Measurements from ENCODE around the gene CSN2.
A peak's percentile ranks its signal among the peaks of the same experiment; 100 is the strongest.

CSN2 gene

DNA sequence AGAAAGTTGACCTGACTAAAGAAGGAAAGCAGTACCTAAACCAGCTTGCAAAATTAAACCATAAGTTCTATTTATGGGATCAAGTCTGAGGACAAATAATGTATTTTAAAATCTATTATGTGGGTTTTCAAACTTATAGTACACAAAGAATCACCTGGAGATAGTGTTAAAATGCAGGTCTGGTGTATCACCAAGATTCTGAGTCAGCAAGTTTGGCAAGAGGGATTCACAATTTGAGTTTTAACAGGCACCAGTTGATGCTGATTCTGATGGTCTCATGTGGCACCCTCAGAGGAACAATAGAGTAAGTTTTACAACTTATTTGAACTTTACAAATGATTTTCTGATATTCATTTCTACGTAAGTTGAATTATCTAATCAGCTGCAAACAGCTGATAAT, 21.1 kb upstream of the CSN2 start:
- Histone ChIP-seq H3K9ac (ENCODE audit: insufficient read length) (no peak overlapping the region), H3K4me3 (no peak overlapping the region), H3K9me3 (ENCODE audit: low read depth, low read length) (no peaks in the 10 kb centered on the region), H3K27ac (no peak overlapping the region), H3K36me3 (ENCODE audit: insufficient read depth, low read length) (no peaks in the 10 kb centered on the region)
- TF ChIP-seq EZH2 (IDR thresholded peaks at IDR 0.05), result no peak
- no peak for TF ChIP-seq FOXP2 (optimal IDR thresholded peaks at IDR 0.05; ENCODE audit: control extremely low read depth, extremely low read length, insufficient read depth)
- no peak for TF ChIP-seq POLR2AphosphoS5 (IDR thresholded peaks at IDR 0.05; ENCODE audit: borderline replicate concordance, low read depth, low read length)
- DNase-seq (ENCODE audit: low read depth, low spot score), result no peak

DNA sequence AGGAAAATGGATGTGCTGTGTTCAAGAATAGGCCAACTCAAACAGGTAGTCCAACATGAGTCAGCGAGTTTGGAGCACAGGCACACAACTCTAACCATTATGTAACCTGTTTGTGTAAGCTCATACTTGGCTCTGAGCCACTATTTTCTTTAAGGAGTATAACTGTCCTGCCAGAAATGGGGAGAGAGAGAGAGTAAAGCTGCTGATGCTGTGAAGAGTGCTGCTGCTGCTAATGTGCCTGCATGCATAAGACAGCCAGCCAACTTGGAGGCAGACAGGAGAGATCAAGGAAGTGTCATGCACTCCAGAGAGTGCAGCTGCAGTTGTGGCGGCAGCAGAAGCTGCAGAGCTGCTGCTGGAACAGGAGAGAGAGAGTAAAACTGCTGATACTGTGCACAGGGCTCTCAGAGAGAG, 18.5 kb upstream of the CSN2 start:
- TF ChIP-seq POLR2AphosphoS5 (IDR thresholded peaks at IDR 0.05; ENCODE audit: borderline replicate concordance, low read depth, low read length) (no peak), FOXP2 (optimal IDR thresholded peaks at IDR 0.05; ENCODE audit: control extremely low read depth, extremely low read length, insufficient read depth) (no peak), EZH2 (IDR thresholded peaks at IDR 0.05) (no peak)
- no peak overlapping the region for H3K9ac ChIP-seq (ENCODE audit: insufficient read length)
- no peak overlapping the region for H3K27ac ChIP-seq
- no peak overlapping the region for H3K4me3 ChIP-seq
- no peaks in the 10 kb centered on the region for H3K9me3 ChIP-seq (ENCODE audit: low read depth, low read length)
- H3K36me3 ChIP-seq (ENCODE audit: insufficient read depth, low read length), result no peaks in the 10 kb centered on the region
- no peak for DNase-seq (ENCODE audit: low read depth, low spot score)

DNA sequence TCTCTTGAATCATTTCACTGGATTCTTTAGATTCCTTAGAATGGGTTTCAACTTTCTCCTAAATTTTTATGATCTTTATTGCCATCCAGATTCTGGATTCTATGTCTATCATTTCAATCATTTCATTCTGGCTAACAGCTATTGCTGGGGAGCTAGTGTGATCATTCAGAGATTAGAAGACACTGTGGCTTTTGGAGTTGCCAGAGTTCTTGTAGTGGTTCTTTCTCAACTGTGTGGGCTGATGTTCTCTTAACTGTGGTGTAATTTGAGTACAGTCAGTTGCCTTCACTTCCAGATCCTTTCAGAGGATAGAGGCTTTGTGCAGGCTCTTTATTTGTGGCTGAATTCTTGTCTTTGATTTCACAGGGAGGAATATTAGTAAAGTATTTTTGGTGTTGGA, 12.1 kb upstream of the CSN2 start:
- no peak for DNase-seq (ENCODE audit: low read depth, low spot score)
- no peak overlapping the region for H3K9ac ChIP-seq (ENCODE audit: insufficient read length)
- no peak overlapping the region for H3K27ac ChIP-seq
- H3K9me3 ChIP-seq (ENCODE audit: low read depth, low read length), result no peaks in the 10 kb centered on the region
- H3K36me3 ChIP-seq (ENCODE audit: insufficient read depth, low read length), result no peaks in the 10 kb centered on the region
- no peak for TF ChIP-seq EZH2 (IDR thresholded peaks at IDR 0.05)
- no peak overlapping the region for H3K4me3 ChIP-seq

- no peak overlapping the region for H3K9ac ChIP-seq (ENCODE audit: insufficient read length)
- no peak overlapping the region for H3K4me3 ChIP-seq
- peak; percentile 44 for DNase-seq (ENCODE audit: low read depth, low spot score)
- no peaks in the 10 kb centered on the region for H3K36me3 ChIP-seq (ENCODE audit: insufficient read depth, low read length)
- H3K27ac ChIP-seq, result peak overlapping the region; percentile 46; the same call in 1 of the 2 replicates
- no peaks in the 10 kb centered on the region for H3K9me3 ChIP-seq (ENCODE audit: low read depth, low read length)
- TF ChIP-seq POLR2AphosphoS5 (IDR thresholded peaks at IDR 0.05; ENCODE audit: borderline replicate concordance, low read depth, low read length), result no peak
Measured at GRCh38 chr4:69974631-69975030, 9.1 kb upstream of the CSN2 start.

- no peak for DNase-seq (ENCODE audit: low read depth, low spot score)
- no peak overlapping the region for H3K9ac ChIP-seq (ENCODE audit: insufficient read length)
- no peak for TF ChIP-seq EZH2 (IDR thresholded peaks at IDR 0.05)
- TF ChIP-seq POLR2AphosphoS5 (IDR thresholded peaks at IDR 0.05; ENCODE audit: borderline replicate concordance, low read depth, low read length), result no peak
- TF ChIP-seq FOXP2 (optimal IDR thresholded peaks at IDR 0.05; ENCODE audit: control extremely low read depth, extremely low read length, insufficient read depth), result no peak
- no peaks in the 10 kb centered on the region for H3K36me3 ChIP-seq (ENCODE audit: insufficient read depth, low read length)
- H3K27ac ChIP-seq, result no peak overlapping the region
- no peak overlapping the region for H3K4me3 ChIP-seq
- no peaks in the 10 kb centered on the region for H3K9me3 ChIP-seq (ENCODE audit: low read depth, low read length)
Measured at GRCh38 chr4:69970071-69970470, 4.5 kb upstream of the CSN2 start.

DNA sequence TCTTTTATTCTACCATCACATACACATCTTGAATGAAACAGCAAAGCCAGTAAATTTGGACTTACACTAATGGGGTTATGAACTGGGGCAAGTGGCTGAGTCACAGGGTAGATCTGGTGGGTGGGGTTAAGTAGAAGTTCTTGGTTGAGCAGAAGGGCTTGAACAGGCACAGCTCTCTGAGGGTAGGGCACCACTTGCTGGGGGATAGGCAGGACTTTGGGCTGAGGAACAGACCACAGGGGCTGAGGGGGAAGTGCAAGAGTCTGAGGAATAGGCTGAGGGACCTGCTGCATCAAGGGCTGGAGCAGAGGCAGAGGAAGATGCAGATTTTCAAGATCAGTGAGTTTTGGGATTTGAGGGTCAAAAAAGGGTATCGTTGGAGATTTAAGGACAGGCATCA, 8.3 kb downstream of the CSN2 start:
- Histone ChIP-seq H3K4me3 (no peak overlapping the region), H3K36me3 (ENCODE audit: insufficient read depth, low read length) (no peaks in the 10 kb centered on the region), H3K9me3 (ENCODE audit: low read depth, low read length) (no peaks in the 10 kb centered on the region), H3K9ac (ENCODE audit: insufficient read length) (no peak overlapping the region), H3K27ac (no peak overlapping the region)
- TF ChIP-seq FOXP2 (optimal IDR thresholded peaks at IDR 0.05; ENCODE audit: control extremely low read depth, extremely low read length, insufficient read depth) (no peak), POLR2AphosphoS5 (IDR thresholded peaks at IDR 0.05; ENCODE audit: borderline replicate concordance, low read depth, low read length) (no peak), EZH2 (IDR thresholded peaks at IDR 0.05) (no peak)
- DNase-seq (ENCODE audit: low read depth, low spot score), result no peak

DNA sequence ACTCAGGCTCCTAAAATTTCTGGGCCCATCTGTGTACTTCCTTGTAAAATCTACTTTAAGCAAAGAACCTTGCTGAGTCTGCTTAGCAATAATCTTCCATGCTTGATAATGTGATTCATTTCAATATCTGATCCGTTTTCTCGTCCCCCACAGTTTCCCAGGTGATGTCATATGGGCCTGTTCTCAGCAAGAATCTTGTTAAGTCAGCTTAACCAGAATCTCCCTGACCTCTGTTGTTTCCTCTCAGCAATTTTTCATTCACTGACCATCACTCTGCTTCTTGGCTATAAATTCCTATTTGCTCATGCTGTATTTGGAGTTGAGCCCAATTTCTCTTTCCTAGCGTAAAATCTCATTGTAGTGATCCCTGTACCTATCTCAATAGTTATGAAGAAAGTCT, 13.9 kb downstream of the CSN2 start:
- H3K36me3 ChIP-seq (ENCODE audit: insufficient read depth, low read length), result no peaks in the 10 kb centered on the region
- H3K4me3 ChIP-seq, result no peak overlapping the region
- no peak overlapping the region for H3K27ac ChIP-seq
- no peak for DNase-seq (ENCODE audit: low read depth, low spot score)
- H3K9me3 ChIP-seq (ENCODE audit: low read depth, low read length), result no peaks in the 10 kb centered on the region
- H3K9ac ChIP-seq (ENCODE audit: insufficient read length), result no peak overlapping the region
- no peak for TF ChIP-seq EZH2 (IDR thresholded peaks at IDR 0.05)
- TF ChIP-seq POLR2AphosphoS5 (IDR thresholded peaks at IDR 0.05; ENCODE audit: borderline replicate concordance, low read depth, low read length), result no peak
- no peak for TF ChIP-seq FOXP2 (optimal IDR thresholded peaks at IDR 0.05; ENCODE audit: control extremely low read depth, extremely low read length, insufficient read depth)

DNA sequence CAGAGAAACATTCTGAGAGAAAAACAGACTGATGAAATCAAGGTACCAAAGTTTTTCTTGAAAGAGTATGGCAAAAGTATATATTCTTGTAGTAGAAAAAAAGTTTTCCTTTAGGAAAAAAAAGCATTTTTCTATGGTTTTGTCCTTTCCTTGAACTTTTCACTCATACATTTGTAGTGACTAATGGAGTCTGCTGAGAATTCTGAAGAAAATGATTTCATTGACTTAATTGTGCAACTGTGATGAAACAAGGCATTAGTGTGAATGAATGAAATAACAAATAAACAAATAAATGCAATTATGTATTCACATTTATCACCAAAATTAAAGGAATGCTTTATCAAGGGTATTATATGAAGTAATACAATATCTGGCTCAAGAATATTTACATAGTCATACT, 29.0 kb downstream of the CSN2 start:
- TF ChIP-seq POLR2AphosphoS5 (IDR thresholded peaks at IDR 0.05; ENCODE audit: borderline replicate concordance, low read depth, low read length), result no peak
- TF ChIP-seq FOXP2 (optimal IDR thresholded peaks at IDR 0.05; ENCODE audit: control extremely low read depth, extremely low read length, insufficient read depth), result no peak
- no peak for TF ChIP-seq EZH2 (IDR thresholded peaks at IDR 0.05)
- Histone ChIP-seq H3K9me3 (ENCODE audit: low read depth, low read length) (no peaks in the 10 kb centered on the region), H3K9ac (ENCODE audit: insufficient read length) (no peak overlapping the region), H3K27ac (no peak overlapping the region), H3K36me3 (ENCODE audit: insufficient read depth, low read length) (no peaks in the 10 kb centered on the region), H3K4me3 (no peak overlapping the region)
- DNase-seq (ENCODE audit: low read depth, low spot score), result no peak

GRCh38 chr4:69934150-69934549, 31.4 kb downstream of the CSN2 start:
- peak overlapping the region; percentile 1; the same call in 1 of the 2 replicates for H3K4me3 ChIP-seq
- TF ChIP-seq FOXP2 (optimal IDR thresholded peaks at IDR 0.05; ENCODE audit: control extremely low read depth, extremely low read length, insufficient read depth), result no peak
- TF ChIP-seq EZH2 (IDR thresholded peaks at IDR 0.05), result no peak
- TF ChIP-seq POLR2AphosphoS5 (IDR thresholded peaks at IDR 0.05; ENCODE audit: borderline replicate concordance, low read depth, low read length), result no peak
- H3K27ac ChIP-seq, result no peak overlapping the region
- H3K9me3 ChIP-seq (ENCODE audit: low read depth, low read length), result no peaks in the 10 kb centered on the region
- no peak overlapping the region for H3K9ac ChIP-seq (ENCODE audit: insufficient read length)
- DNase-seq (ENCODE audit: low read depth, low spot score), result peak; percentile 26
- H3K36me3 ChIP-seq (ENCODE audit: insufficient read depth, low read length), result no peaks in the 10 kb centered on the region
